GM12878 (cell line): ENCODE measurements around the gene ASMTL. TPM values are rescaled to one million over a fixed set of nuclear protein-coding genes. Genes with fewer than 3 reads are reported as not detected.
A peak's percentile ranks its signal among the peaks of the same experiment; 100 is the strongest.

Source experiments
- ATAC-seq: fragments of 200-7000 bp; cut with Tn5 transposase; 3 replicates; pipeline ENCODE4 v1.9.1; 2020; ENCODE audit warnings: mild to moderate bottlenecking, moderate library complexity
- BruUV-seq: library from RNA; stranded (reverse); fragments of 400-500 nt; replicated peaks from 2 replicates; lab custom pipeline; 2021; lab: Mats Ljungman, UMichigan
- CTCF ChIA-PET: fragments of 300-600 bp; sonication (Branson Sonifier 250); formaldehyde crosslinking; extraction: SDS; loops from one replicate; lab custom pipeline; 2021; ENCODE audit warnings: inconsistent platforms; lab: Yijun Ruan, JAX
- POLR2A ChIA-PET: fragments of 350-600 bp; formaldehyde crosslinking; extraction: SDS; loops from one replicate; lab custom pipeline; 2021; ENCODE audit warnings: inconsistent platforms; lab: Charles Lee
- RAD21 ChIA-PET: fragments of 300-600 bp; sonication (Branson Sonifier 250); formaldehyde crosslinking; loops from one replicate; lab custom pipeline; 2023; ENCODE audit warnings: antibody characterized with exemption; ENCODE audit not compliant: unreplicated experiment; lab: Charles Lee
- SMC1A ChIA-PET: fragments of 300-600 bp; sonication (Branson Sonifier 250); formaldehyde crosslinking; loops from one replicate; lab custom pipeline; 2023; ENCODE audit not compliant: unreplicated experiment, uncharacterized antibody; lab: Charles Lee
- DNase-seq: peaks from one replicate; pipeline ENCODE4 v3.0.0-alpha.2; 2011; ENCODE audit warnings: low read depth, low spot score
- FAIRE-seq: peaks from 3 replicates; lab custom pipeline; 2011; peaks lifted over from hg19 to GRCh38; lab: Jason Lieb, UNC
- H2AFZ ChIP-seq: 2 replicates; pipeline ENCODE4 v1.6.0; 2011; ENCODE audit warnings: low read depth, low read length, control low read depth; ENCODE audit not compliant: control insufficient read depth
- H3K27ac ChIP-seq: 2 replicates; pipeline ENCODE4 v1.5.1; 2011; ENCODE audit warnings: control low read depth; ENCODE audit not compliant: control insufficient read depth, insufficient read depth
- H3K27me3 ChIP-seq, 2 experiments: replicated peaks in 1 of 2; 2 replicates each; pipeline versions ENCODE4 v1.6.0 to v1.6.1; 2011; ENCODE audit warnings: low read length in 1 of 2; ENCODE audit not compliant: control insufficient read depth in 2 of 2, insufficient read depth in 2 of 2
- H3K36me3 ChIP-seq, 2 experiments: 2 replicates each; pipeline ENCODE4 v1.5.1; 2011; ENCODE audit warnings: low read length in 1 of 2; ENCODE audit not compliant: control insufficient read depth in 2 of 2, insufficient read depth in 2 of 2
- H3K4me1 ChIP-seq: 2 replicates; pipeline ENCODE4 v1.6.1; 2011; ENCODE audit warnings: mild to moderate bottlenecking, low read length, moderate library complexity, mixed read lengths; ENCODE audit not compliant: control insufficient read depth, insufficient read depth
- H3K4me2 ChIP-seq: 2 replicates; pipeline ENCODE4 v1.6.0; 2011; ENCODE audit warnings: control low read depth; ENCODE audit not compliant: control insufficient read depth, insufficient read depth
- H3K4me3 ChIP-seq: fragments of 200-600 bp; sonication (generic); 2 replicates; pipeline ENCODE4 v1.5.1; 2016
- H3K79me2 ChIP-seq: 2 replicates; pipeline ENCODE4 v1.6.0; 2011; ENCODE audit warnings: low read length; ENCODE audit not compliant: control insufficient read depth, insufficient read depth
- H3K9ac ChIP-seq: 2 replicates; pipeline ENCODE4 v1.8.0; 2011; ENCODE audit warnings: low read length, control low read depth, mixed read lengths; ENCODE audit not compliant: control insufficient read depth, insufficient read depth
- H3K9me3 ChIP-seq: replicated peaks from 3 replicates; pipeline ENCODE4 v1.5.1; 2011; ENCODE audit warnings: mild to moderate bottlenecking, low read length; ENCODE audit not compliant: control insufficient read depth, insufficient read depth
- H4K20me1 ChIP-seq: 2 replicates; pipeline ENCODE4 v1.6.0; 2011; ENCODE audit not compliant: control insufficient read depth, insufficient read depth
- FOXM1 ChIP-seq: IDR thresholded peaks from 2 replicates; pipeline ENCODE4 v1.6.1; 2012; ENCODE audit warnings: low read depth, mild to moderate bottlenecking, inconsistent platforms, low read length, moderate library complexity
- GABPA ChIP-seq: IDR thresholded peaks from 2 replicates; pipeline ENCODE4 v1.6.1; 2014; ENCODE audit warnings: antibody characterized with exemption, low read depth, mild to moderate bottlenecking, inconsistent platforms
- IKZF1 ChIP-seq: fragments of 450-650 bp; conservative IDR thresholded peaks from 2 replicates; pipeline ENCODE4 v1.6.1; 2017; ENCODE audit warnings: antibody characterized with exemption, mild to moderate bottlenecking
- NR2F1 ChIP-seq: fragments of 450-650 bp; conservative IDR thresholded peaks from 2 replicates; pipeline ENCODE4 v1.6.1; 2017; ENCODE audit warnings: mild to moderate bottlenecking
- POU2F2 ChIP-seq: IDR thresholded peaks from 3 replicates; pipeline ENCODE4 v1.6.1; 2011; ENCODE audit warnings: low read depth, mild to moderate bottlenecking, low read length, borderline replicate concordance
- RAD51 ChIP-seq: fragments of 450-650 bp; IDR thresholded peaks from 2 replicates; pipeline ENCODE4 v1.6.1; 2016; ENCODE audit warnings: moderate library complexity, mild to moderate bottlenecking, inconsistent platforms
- STAT3 ChIP-seq: IDR thresholded peaks from 2 replicates; pipeline ENCODE4 v1.6.1; 2011; ENCODE audit warnings: low read depth, low read length, improper control_type of control experiment
- ZBED1 ChIP-seq: IDR thresholded peaks from 2 replicates; pipeline ENCODE4 v1.6.1; 2016; ENCODE audit warnings: borderline replicate concordance
- ZNF24 ChIP-seq: fragments of 450-650 bp; IDR thresholded peaks from 2 replicates; pipeline ENCODE4 v1.6.1; 2017; ENCODE audit warnings: antibody characterized with exemption, mild to moderate bottlenecking
- WGBS: methylation state at CpG from one replicate; pipeline ENCODE4 v1.1.6; 2016; ENCODE audit warnings: low lambda C conversion rate; ENCODE audit not compliant: insufficient replicate concordance, insufficient coverage; ENCODE audit errors: missing lambda C conversion rate; 5-methylcytosine and 5-hydroxymethylcytosine counted together
- in situ Hi-C: fragments of 300-500 bp; cut with MboI; formaldehyde crosslinking; loops from 9 replicates; pipeline ENCODE4 v1.14.3; 2018; ENCODE audit warnings: mixed read lengths
- intact Hi-C: fragments of 100-400 bp; cut with micrococcal nuclease; formaldehyde crosslinking; loops from one replicate; pipeline ENCODE4 v1.14.2; 2022; ENCODE audit not compliant: unreplicated experiment
- polyA plus RNA-seq, 11 experiments: library from polyadenylated mRNA; depleted of rRNA in 4 of 11; unstranded in 6 of 11; stranded (reverse) in 5 of 11; fragments of >200 nt; fragmentation: Nextera tagmentation in 4 of 11; fragmentation: Illumina TruSeq in 1 of 11; extraction: Ambion mirVana in 4 of 11; extraction: Trizol in 1 of 11; gene quantifications; 1 replicate in 1 of 11; 2 replicates in 10 of 11; pipeline versions ENCODE4 v1.2.1 to v1.2.3, GENCODE V29; 2011 to 2016; ENCODE audit warnings: inconsistent platforms in 2 of 11, missing spikeins in 2 of 11, low read depth in 1 of 11
- total RNA-seq, 4 experiments: library from RNA; depleted of rRNA in 3 of 4; stranded (reverse); fragments of >200 nt in 3 of 4; fragmentation: Illumina TruSeq in 1 of 4; extraction: Trizol in 1 of 4; gene quantifications; 2 replicates each; pipeline versions ENCODE4 v1.2.1 to v1.2.3, GENCODE V29; 2013 to 2021
- TF ChIP-seq, protein P1 (sequence below): fragments of 450-650 bp; IDR thresholded peaks from 2 replicates; pipeline ENCODE4 v1.6.1; 2017; ENCODE audit warnings: mild to moderate bottlenecking, moderate library complexity
- TF ChIP-seq, protein P2 (sequence below): fragments of 450-650 bp; IDR thresholded peaks from 2 replicates; pipeline ENCODE4 v1.6.1; 2014; ENCODE audit warnings: mild to moderate bottlenecking
- TF ChIP-seq, protein P3 (sequence below): fragments of 450-650 bp; IDR thresholded peaks from 2 replicates; pipeline ENCODE4 v1.6.1; 2017; ENCODE audit warnings: low read depth, mild to moderate bottlenecking, moderate library complexity

The ASMTL gene
- total and polyA plus RNA-seq, 10 of the 15 experiments (the other 5 are each of a cell fraction or from before 2014, with no cell fraction given) = 1.6 to 51.9 (median 32.1) TPM

DNA sequence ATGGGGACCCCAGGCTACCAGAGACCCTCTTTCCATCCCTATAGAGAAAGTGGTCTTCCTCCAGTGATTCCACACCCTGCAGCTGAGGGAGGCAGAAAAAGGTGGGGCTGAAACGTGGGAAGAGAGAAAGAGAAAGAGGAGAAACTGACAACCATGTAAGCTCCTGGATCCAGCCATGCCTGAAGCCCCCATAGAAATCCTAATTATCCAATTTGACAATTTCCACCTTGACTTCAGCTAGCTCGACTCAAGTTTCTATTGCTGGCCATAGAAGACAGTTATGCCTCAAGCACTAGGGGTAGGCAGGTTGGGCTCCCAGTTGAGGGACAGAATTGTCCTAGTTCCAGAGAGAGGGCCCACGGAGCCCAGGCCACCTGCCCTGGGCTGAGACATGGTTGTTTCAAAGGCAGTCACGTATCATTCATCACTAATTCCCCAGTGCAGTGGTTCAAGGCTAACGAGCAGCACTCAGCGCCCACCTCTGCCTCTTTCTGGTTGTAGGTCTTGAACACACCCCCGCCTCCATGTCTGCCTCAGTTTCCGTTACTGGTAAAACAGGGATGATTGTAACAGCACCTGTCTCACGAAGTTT lies 39.8 kb upstream of the ASMTL start (continued):
- TF ChIP-seq, protein P1, sequence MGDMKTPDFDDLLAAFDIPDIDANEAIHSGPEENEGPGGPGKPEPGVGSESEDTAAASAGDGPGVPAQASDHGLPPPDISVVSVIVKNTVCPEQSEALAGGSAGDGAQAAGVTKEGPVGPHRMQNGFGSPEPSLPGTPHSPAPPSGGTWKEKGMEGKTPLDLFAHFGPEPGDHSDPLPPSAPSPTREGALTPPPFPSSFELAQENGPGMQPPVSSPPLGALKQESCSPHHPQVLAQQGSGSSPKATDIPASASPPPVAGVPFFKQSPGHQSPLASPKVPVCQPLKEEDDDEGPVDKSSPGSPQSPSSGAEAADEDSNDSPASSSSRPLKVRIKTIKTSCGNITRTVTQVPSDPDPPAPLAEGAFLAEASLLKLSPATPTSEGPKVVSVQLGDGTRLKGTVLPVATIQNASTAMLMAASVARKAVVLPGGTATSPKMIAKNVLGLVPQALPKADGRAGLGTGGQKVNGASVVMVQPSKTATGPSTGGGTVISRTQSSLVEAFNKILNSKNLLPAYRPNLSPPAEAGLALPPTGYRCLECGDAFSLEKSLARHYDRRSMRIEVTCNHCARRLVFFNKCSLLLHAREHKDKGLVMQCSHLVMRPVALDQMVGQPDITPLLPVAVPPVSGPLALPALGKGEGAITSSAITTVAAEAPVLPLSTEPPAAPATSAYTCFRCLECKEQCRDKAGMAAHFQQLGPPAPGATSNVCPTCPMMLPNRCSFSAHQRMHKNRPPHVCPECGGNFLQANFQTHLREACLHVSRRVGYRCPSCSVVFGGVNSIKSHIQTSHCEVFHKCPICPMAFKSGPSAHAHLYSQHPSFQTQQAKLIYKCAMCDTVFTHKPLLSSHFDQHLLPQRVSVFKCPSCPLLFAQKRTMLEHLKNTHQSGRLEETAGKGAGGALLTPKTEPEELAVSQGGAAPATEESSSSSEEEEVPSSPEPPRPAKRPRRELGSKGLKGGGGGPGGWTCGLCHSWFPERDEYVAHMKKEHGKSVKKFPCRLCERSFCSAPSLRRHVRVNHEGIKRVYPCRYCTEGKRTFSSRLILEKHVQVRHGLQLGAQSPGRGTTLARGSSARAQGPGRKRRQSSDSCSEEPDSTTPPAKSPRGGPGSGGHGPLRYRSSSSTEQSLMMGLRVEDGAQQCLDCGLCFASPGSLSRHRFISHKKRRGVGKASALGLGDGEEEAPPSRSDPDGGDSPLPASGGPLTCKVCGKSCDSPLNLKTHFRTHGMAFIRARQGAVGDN = peak; percentile 69; the same call in 1 of the 2 replicates
- no peak for TF ChIP-seq FOXM1
- 0 out of 2 replicates have a peak, but pooled peaks have one; percentile 1 for TF ChIP-seq IKZF1
- no peak for TF ChIP-seq ZNF24
- TF ChIP-seq, protein P2, sequence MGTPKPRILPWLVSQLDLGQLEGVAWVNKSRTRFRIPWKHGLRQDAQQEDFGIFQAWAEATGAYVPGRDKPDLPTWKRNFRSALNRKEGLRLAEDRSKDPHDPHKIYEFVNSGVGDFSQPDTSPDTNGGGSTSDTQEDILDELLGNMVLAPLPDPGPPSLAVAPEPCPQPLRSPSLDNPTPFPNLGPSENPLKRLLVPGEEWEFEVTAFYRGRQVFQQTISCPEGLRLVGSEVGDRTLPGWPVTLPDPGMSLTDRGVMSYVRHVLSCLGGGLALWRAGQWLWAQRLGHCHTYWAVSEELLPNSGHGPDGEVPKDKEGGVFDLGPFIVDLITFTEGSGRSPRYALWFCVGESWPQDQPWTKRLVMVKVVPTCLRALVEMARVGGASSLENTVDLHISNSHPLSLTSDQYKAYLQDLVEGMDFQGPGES = no peak
- TF ChIP-seq RAD51 = no peak
- TF ChIP-seq, all 136 proteins: peak for 16

DNA sequence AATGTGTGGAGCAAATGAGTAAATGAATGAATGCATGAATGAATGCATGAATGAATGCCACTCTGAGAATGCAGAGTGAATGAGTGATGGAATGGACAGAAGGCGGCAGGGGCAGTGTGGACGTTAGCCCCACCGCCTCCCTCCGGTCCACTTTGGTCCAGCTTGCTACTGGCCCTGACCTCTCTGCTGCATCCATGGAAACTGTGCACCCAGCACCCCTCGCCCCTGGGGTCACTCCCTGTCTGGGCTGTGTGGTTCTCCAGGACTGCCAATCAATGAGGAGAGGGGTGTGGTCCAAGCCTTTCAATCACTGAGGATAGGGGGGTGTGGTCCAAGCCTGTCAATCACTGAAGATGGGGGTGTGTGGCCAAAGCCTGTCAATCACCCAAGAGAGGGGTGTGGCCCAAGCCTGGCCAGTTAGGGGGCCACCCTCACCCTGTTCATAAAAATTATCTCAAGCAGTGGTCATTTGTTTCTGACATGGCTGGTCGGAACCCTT lies 39.2 kb upstream of the ASMTL start:
- H4K20me1 ChIP-seq = no peaks in the 10 kb centered on the region
- in situ Hi-C loops (no loop called here), intact Hi-C loops (loop anchor here (1.0 to 2.0 kb wide), 2 partner anchors 8 to 45 kb away; partner anchors contain the start of gene P2RY8)
- no peaks in the 10 kb centered on the region for H3K27me3 ChIP-seq
- ChIA-PET SMC1A (no interaction called here), RAD21 (no interaction called here), CTCF (no interaction called here), POLR2A (no interaction called here)
- peak overlapping the region; percentile 69 for H3K4me2 ChIP-seq
- ATAC-seq = peak; percentile 81
- BruUV-seq = no TSS peak
- peak; percentile 65 for FAIRE-seq
- no peak overlapping the region for H2AFZ ChIP-seq
- peak overlapping the region; percentile 56; the same call in 1 of the 2 replicates for H3K9ac ChIP-seq
- DNase-seq = peak; percentile 87
- H3K9me3 ChIP-seq = no peaks in the 10 kb centered on the region; the same call in 2 of the 3 replicates
- WGBS = 72% methylated on average over 6 of the region's 6 CpGs
- peaks cover 9 to 16% of the 10 kb centered on the region in 2 experiments; a peak in 3 of 4 replicates for H3K36me3 ChIP-seq
- H3K4me1 ChIP-seq = peaks cover 34% of the 10 kb centered on the region
- H3K27ac ChIP-seq = peak overlapping the region; percentile 44
- no peak overlapping the region; the same call in 1 of the 2 replicates for H3K4me3 ChIP-seq
- H3K79me2 ChIP-seq = peaks cover 31% of the 10 kb centered on the region
- TF ChIP-seq STAT3 (no peak), NR2F1 (peak; percentile 97), GABPA (no peak), POU2F2 (no peak), ZBED1 (no peak)
- TF ChIP-seq, protein P3, sequence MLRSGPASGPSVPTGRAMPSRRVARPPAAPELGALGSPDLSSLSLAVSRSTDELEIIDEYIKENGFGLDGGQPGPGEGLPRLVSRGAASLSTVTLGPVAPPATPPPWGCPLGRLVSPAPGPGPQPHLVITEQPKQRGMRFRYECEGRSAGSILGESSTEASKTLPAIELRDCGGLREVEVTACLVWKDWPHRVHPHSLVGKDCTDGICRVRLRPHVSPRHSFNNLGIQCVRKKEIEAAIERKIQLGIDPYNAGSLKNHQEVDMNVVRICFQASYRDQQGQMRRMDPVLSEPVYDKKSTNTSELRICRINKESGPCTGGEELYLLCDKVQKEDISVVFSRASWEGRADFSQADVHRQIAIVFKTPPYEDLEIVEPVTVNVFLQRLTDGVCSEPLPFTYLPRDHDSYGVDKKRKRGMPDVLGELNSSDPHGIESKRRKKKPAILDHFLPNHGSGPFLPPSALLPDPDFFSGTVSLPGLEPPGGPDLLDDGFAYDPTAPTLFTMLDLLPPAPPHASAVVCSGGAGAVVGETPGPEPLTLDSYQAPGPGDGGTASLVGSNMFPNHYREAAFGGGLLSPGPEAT = no peak
